ENCODE measurements around the gene MAG.
"Not testable (repeated sequence)": the region's sequence is repeated elsewhere in the genome, so short reads cannot be mapped to it uniquely, and the experiment has no call there.

The MAG gene

DNA sequence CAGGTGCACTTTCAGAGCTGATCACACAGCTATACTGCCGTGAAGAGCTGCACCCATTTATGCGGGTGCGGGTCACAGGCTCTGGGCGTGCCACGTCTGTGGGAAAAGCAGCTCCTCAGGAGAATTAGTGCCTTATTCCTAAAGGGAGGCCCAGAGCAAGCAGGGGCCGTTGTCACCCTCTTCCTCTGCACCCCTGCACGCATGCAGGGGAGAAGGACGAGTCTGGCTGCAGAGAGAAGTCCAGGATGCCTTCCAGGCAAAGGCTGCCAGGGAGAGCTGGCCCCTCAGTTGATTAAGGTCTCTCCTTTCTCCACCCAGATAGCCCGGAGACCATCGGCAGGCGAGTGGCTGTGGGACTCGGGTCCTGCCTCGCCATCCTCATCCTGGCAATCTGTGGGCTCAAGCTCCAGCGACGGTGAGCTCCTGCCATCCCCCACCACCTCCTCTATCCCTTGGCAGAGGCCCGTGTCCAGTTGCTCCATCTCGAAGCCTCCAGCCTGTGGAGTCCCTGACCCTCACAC is 52.6 kb downstream of the MAG start:
- DNase-seq (ENCODE audit: low read depth in 3 of 3): no peak

GRCh38 chr19:35345671-35346111 is 53.7 kb downstream of the MAG start:
- DNase-seq (ENCODE audit: low read depth in 3 of 3): no peak

GRCh38 chr19:35346193-35347052 is 54.5 kb downstream of the MAG start:
- peak; percentile 17 to 69 (median 33) for DNase-seq (ENCODE audit: low read depth in 3 of 3)

- peak in 2 of 3 experiments; percentile 23 to 49 for DNase-seq (ENCODE audit: low read depth in 3 of 3)
Measured at GRCh38 chr19:35347171-35347929, 55.4 kb downstream of the MAG start, which contains the start of gene FFAR1. FFAR1 (plus strand) TSS chr19:35347902; CDS start chr19:35351552, 3,650 bp downstream.

DNA sequence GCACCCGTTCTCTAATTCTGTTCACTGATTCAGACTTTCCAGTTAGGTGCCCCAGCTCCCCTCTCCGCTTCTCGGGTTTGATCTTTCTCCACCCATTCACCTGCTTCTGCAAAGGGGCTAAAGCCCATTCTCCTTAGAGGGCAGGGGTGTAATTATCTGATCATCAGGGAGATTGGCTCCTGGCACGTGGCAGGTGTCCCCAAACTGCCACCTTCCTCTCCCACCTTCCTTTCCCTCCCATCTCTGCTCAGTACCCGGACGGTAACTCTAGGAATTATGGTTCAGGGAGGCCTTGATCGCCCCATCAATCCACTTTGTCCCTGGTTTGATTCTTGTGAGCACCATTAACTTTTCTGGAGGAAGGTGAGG is 56.0 kb downstream of the MAG start:
- no peak for DNase-seq (ENCODE audit: low read depth in 3 of 3)

DNA sequence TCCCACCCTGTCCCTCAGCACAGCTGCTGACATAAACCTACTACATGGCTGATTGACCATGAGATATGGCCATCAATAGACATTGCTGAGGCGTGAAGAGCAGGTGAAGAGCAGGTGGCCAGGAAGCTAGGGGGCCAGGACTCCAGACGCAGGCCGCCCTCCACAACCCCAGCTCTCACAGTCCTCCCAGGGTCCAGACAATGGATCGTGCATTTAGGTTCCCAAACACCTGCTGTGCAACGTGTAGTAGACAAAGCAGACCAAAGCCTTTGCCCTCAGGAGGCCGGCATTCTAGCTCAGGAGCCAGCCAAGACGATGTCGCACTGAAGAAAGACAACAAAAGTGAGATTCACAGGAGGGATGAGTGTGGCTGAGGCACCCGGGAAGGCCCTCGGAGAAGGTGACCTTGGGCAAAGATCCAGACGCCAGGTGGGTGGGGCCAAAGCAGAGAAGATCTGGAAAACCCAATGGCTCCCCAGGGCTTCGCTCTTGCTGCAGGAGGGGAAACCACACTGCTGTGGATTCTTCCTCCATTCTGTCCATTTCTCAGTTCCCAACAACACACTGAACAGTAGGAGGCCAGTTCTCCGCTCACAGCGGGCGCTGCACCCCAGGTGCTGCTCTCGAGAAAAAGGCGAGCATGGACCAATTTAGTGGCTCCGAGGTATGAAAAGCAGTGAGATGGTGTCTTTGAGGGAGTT is 57.1 kb downstream of the MAG start:
- DNase-seq (ENCODE audit: low read depth in 3 of 3): no peak

- no peak for DNase-seq (ENCODE audit: low read depth in 3 of 3)
Measured at GRCh38 chr19:35349614-35350521, 57.9 kb downstream of the MAG start.

GRCh38 chr19:35350591-35350990 is 58.6 kb downstream of the MAG start:
- no peak for DNase-seq (ENCODE audit: low read depth in 3 of 3)

DNA sequence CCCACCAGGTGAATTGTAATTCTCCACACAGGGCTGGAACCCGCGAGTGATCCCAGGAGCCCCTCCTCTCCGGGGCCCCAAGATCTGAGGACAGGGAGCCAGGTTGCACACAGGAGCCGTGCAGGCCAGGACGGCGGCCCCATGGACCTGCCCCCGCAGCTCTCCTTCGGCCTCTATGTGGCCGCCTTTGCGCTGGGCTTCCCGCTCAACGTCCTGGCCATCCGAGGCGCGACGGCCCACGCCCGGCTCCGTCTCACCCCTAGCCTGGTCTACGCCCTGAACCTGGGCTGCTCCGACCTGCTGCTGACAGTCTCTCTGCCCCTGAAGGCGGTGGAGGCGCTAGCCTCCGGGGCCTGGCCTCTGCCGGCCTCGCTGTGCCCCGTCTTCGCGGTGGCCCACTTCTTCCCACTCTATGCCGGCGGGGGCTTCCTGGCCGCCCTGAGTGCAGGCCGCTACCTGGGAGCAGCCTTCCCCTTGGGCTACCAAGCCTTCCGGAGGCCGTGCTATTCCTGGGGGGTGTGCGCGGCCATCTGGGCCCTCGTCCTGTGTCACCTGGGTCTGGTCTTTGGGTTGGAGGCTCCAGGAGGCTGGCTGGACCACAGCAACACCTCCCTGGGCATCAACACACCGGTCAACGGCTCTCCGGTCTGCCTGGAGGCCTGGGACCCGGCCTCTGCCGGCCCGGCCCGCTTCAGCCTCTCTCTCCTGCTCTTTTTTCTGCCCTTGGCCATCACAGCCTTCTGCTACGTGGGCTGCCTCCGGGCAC is 59.6 kb downstream of the MAG start:
- DNase-seq (ENCODE audit: low read depth in 3 of 3): no peak

DNA sequence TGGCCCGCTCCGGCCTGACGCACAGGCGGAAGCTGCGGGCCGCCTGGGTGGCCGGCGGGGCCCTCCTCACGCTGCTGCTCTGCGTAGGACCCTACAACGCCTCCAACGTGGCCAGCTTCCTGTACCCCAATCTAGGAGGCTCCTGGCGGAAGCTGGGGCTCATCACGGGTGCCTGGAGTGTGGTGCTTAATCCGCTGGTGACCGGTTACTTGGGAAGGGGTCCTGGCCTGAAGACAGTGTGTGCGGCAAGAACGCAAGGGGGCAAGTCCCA is 60.2 kb downstream of the MAG start:
- no peak for DNase-seq (ENCODE audit: low read depth in 3 of 3)

- peak; percentile 37 to 69 (median 50) for DNase-seq (ENCODE audit: low read depth in 3 of 3)
Measured at GRCh38 chr19:35352448-35353304, 60.7 kb downstream of the MAG start.

- no peak for DNase-seq (ENCODE audit: low read depth in 3 of 3)
Measured at GRCh38 chr19:35353635-35354034, 61.7 kb downstream of the MAG start.

DNA sequence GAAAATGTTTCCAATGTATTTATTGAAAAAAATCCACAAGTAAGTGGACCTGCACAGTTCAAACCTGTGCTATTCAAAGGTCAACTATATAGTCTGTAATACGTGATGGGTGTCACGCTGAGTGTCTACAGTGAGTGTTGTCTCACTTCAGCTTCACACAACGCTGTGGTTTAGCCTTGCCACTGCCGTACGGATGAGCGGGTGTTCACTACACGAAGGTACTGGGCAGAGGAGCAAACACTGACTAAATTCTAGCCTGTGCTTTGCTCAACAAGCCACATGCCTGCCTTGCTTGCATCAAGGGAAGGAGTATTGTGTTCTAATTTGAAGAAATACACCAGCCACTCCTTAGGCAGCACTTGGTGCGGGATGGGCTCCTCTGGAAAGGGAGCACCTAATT is 62.9 kb downstream of the MAG start:
- DNase-seq (ENCODE audit: low read depth in 3 of 3): no peak

- no peak for DNase-seq (ENCODE audit: low read depth in 3 of 3)
Measured at GRCh38 chr19:35355791-35356460, 64.0 kb downstream of the MAG start.

- no peak for DNase-seq (ENCODE audit: low read depth in 3 of 3)
Measured at GRCh38 chr19:35357867-35358573, 66.1 kb downstream of the MAG start, which contains the start of gene FFAR3. FFAR3 (plus strand) TSS chr19:35358460; CDS start chr19:35358891, 431 bp downstream.

GRCh38 chr19:35358834-35359233 is 66.9 kb downstream of the MAG start:
- DNase-seq (ENCODE audit: low read depth in 3 of 3): not testable (repeated sequence)

GRCh38 chr19:35359395-35359794 is 67.4 kb downstream of the MAG start:
- DNase-seq (ENCODE audit: low read depth in 3 of 3): not testable (repeated sequence)

DNA sequence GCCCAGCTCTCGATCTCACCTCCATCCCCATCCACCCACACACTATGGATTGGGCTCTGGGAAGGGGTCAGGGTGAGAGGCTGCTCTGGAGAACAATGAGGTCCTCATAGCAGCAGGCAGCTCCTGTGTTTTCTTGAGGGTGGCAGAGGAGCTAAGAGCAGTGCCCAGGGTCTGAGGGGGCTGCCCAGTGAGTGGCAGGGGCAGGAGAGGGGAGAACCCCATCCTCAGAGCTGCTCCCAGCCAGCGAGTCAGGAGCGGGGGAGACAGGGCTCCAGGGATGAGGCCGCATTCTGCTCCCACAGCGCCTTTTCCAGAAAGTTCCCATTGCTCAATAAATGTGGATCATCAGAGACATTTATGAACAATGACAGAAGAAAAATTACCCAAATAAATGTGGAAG is 68.1 kb downstream of the MAG start:
- DNase-seq (ENCODE audit: low read depth in 3 of 3): not testable (repeated sequence)
